Measurements from ENCODE around the gene HECTD2.

HECTD2 gene

GRCh38 chr10:91378061-91378460, 32.1 kb upstream of the HECTD2 start:
- H3K27ac ChIP-seq, result no peak overlapping the region
- TF ChIP-seq CTCF (conservative IDR thresholded peaks at IDR 0.05), result no peak

GRCh38 chr10:91380873-91381256, 29.3 kb upstream of the HECTD2 start:
- TF ChIP-seq CTCF (conservative IDR thresholded peaks at IDR 0.05), result no peak
- H3K27ac ChIP-seq, result no peak overlapping the region

- TF ChIP-seq CTCF (conservative IDR thresholded peaks at IDR 0.05), result no peak
- H3K27ac ChIP-seq, result no peak overlapping the region
Observed at GRCh38 chr10:91381257-91381891, 28.8 kb upstream of the HECTD2 start.

GRCh38 chr10:91385306-91386085, 24.6 kb upstream of the HECTD2 start:
- no peak overlapping the region for H3K27ac ChIP-seq
- no peak for TF ChIP-seq CTCF (conservative IDR thresholded peaks at IDR 0.05)

GRCh38 chr10:91389636-91390512, 20.3 kb upstream of the HECTD2 start:
- H3K27ac ChIP-seq, result peak overlapping the region; percentile 35
- TF ChIP-seq CTCF (conservative IDR thresholded peaks at IDR 0.05), result peak; percentile 77

- H3K27ac ChIP-seq, result peak overlapping the region; percentile 35
Observed at GRCh38 chr10:91390513-91390825, 19.7 kb upstream of the HECTD2 start.

GRCh38 chr10:91391920-91392319, 18.2 kb upstream of the HECTD2 start:
- H3K27ac ChIP-seq, result no peak overlapping the region
- TF ChIP-seq CTCF (conservative IDR thresholded peaks at IDR 0.05), result no peak

All from VCaP (cell line).